Fibroblast of pulmonary artery (primary cell): ENCODE measurements around the gene PRKAA2.

Experiments
- DNase-seq: peaks from one replicate; pipeline ENCODE4 v3.0.0-alpha.2; 2010; ENCODE audit warnings: low read depth
- H3K4me3 ChIP-seq: replicated peaks from 2 replicates; pipeline ENCODE4 v1.5.1; 2011; ENCODE audit warnings: low read depth, mild to moderate bottlenecking, control low read depth, low read length, moderate library complexity
- TF ChIP-seq, protein P1 (sequence below): IDR thresholded peaks from 2 replicates; pipeline ENCODE4 v1.5.1; 2011; ENCODE audit warnings: mild to moderate bottlenecking, control low read depth, low read length, inconsistent platforms; ENCODE audit errors: missing control alignments

Gene PRKAA2

DNA sequence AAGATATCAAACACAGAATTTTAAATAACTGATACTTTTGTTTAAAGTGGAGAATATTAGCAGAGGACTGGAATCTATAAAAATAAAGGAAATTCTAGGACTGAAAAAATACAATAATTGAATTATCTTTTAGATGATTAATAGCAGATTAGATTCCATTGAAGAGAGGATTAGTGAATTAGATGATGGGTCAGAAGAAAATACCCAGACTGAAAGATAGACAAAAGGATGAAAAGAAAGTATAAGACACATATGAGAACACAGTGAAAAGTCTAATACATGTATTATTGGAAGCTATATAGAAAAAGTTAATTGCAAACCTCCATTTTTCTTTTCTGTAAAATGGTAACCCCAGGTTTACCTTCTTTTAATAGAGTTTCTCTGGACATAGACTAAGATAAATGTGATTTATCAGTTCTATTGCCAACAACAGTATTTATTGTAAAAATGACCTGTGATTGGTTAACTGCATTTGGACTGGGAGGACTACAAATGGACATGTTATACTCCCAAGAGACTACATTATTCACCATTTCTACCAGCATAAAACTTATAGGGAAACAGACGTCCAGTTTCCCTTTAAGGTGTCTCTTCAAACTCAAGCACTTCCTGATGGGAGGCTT lies 11.0 kb downstream of the PRKAA2 start:
- H3K4me3 ChIP-seq = no peak overlapping the region
- no peak for DNase-seq
- TF ChIP-seq, protein P1, sequence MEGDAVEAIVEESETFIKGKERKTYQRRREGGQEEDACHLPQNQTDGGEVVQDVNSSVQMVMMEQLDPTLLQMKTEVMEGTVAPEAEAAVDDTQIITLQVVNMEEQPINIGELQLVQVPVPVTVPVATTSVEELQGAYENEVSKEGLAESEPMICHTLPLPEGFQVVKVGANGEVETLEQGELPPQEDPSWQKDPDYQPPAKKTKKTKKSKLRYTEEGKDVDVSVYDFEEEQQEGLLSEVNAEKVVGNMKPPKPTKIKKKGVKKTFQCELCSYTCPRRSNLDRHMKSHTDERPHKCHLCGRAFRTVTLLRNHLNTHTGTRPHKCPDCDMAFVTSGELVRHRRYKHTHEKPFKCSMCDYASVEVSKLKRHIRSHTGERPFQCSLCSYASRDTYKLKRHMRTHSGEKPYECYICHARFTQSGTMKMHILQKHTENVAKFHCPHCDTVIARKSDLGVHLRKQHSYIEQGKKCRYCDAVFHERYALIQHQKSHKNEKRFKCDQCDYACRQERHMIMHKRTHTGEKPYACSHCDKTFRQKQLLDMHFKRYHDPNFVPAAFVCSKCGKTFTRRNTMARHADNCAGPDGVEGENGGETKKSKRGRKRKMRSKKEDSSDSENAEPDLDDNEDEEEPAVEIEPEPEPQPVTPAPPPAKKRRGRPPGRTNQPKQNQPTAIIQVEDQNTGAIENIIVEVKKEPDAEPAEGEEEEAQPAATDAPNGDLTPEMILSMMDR = no peak

DNA sequence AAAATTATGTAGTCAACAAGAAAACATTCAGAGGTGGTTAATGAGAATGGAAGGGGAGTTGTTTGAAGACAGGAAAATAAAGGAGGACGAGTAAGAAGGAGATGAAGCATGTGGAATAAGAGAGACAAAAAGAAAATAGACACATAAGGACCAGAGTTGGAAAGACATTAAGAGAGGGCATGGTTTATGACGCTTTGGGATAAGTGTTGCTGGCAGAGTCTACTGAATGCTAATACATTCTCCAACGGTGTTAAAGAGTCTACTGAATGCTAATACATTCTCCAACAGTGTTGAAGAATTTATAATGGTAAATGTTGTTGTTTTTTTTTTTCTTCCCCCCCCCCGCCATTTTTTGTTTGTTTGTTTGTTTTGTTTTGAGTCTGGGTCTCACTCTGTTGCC lies 13.1 kb downstream of the PRKAA2 start:
- TF ChIP-seq, protein P1 = no peak
- no peak for DNase-seq
- no peak overlapping the region for H3K4me3 ChIP-seq

DNA sequence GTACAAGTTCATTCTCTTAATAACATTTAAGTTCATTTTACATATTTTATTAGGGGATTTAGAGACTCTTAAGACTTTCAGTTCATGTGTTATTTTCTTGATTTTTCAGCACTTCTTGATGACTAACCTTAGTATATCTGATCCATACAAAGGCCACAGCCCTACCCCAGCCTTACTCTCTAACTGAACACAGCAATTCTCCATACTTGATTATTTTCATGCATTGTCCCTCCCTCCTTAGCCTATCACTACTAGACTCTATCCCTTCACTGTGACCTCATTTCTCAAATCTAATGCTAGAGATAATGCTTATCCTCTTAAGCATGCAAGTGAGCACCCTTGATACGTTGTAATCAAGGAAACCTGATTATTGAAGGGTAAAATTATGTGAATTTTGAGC lies 15.2 kb downstream of the PRKAA2 start:
- DNase-seq = no peak
- TF ChIP-seq, protein P1 = no peak
- no peak overlapping the region for H3K4me3 ChIP-seq

DNA sequence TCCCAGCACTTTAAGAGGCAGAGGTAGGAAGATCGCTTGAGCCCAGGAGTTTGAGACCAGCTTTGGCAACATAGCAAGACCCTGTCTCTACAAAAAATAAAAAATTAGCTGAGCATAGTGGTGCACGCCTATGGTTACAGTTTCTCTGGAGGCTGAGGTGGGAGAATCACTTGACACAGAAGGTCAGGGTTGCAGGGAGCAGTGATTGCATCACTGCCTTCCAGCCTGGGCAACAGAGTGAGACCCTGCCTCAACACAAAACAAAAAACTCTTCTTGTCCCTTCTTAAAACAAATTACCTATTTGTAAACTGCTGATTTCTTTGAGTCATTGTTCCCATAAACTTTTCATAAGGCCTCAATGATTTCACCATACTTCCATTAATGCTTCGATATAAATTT lies 18.7 kb downstream of the PRKAA2 start:
- H3K4me3 ChIP-seq = no peak overlapping the region
- TF ChIP-seq, protein P1 = no peak
- DNase-seq = no peak

DNA sequence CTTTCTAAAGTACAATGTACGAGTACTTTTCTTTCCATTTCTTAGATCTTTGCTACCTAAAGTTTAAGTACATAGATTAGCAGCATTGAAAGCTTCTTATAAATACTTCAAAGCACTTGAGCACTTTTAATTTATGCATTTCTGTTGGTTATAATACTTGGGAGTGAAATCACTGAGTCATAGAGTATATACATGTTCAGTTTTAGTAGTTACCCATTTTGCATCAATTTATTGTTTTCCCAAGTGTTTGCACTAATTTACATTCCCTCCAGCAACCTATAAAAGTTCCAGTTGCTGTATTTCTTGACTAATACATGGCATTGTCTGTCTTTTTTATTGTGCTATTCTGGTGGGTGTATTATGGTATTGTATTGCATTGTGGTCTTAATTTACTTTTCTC lies 20.3 kb downstream of the PRKAA2 start:
- TF ChIP-seq, protein P1 = no peak
- no peak overlapping the region for H3K4me3 ChIP-seq
- DNase-seq = no peak

DNA sequence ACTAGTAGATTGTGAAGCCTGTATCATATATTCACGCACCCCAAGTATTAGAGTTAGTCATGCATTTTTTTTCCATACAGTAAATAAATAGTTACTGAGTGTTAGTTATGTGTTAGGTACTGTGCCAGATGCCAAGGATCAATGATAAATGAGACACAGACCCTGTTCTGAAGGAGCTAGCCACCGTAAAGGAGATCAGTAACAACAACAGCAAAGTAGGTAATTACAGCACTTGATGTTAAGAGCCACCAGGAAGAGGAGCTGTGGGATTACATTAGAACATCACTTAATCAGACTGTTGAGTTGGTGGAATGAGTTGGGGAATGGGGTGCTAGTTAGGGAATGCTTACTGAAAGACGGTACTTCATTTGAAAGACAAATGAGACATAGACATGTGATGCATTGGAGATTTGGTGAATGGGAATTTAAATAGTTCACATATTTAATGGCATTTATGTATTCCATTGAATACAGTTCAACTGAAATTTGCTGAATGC lies 21.0 kb downstream of the PRKAA2 start:
- TF ChIP-seq, protein P1 = no peak
- no peak for DNase-seq

DNA sequence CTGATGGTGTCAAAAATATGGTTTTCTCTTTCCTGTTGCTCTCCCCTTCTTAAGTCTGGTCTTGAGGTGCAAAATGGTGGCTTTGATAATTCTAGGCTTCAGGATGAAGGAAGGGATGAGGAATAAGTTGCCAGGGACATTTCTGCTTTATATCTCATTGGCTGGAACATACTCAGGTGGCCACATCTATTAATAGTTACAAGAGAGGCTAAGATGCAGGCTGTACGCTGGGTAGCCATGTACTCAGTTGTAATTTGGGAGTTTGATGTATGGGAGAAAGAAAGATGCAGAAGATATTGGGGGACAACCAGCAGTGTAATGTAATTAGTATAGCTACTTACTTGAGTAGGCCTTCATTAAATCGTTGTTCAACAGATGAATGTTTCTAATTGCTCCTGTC lies 25.2 kb downstream of the PRKAA2 start:
- DNase-seq = no peak
- no peak overlapping the region for H3K4me3 ChIP-seq
- TF ChIP-seq, protein P1 = no peak

More for the DNA sequence above, 21.0 kb downstream of the PRKAA2 start:
- H3K4me3 ChIP-seq = no peak overlapping the region
